Fibroblast of lung (primary cell): ENCODE results near the gene CNTFR.

Experiments used
- EZH2 ChIP-seq: IDR thresholded peaks from 2 replicates; pipeline ENCODE4 v1.5.1; 2012; ENCODE audit warnings: low read length, control low read depth, mild to moderate bottlenecking; ENCODE audit errors: missing control alignments
- TF ChIP-seq, protein P1 (sequence below), 2 donors: IDR thresholded peaks in 1 of 2; conservative IDR thresholded peaks in 1 of 2; 1 replicate in 1 of 2; 2 replicates in 1 of 2; pipeline ENCODE4 v1.5.1; 2011 to 2012; ENCODE audit warnings: low read length in 2 of 2, control low read depth in 1 of 2, inconsistent platforms in 1 of 2, low read depth in 1 of 2, mild to moderate bottlenecking in 1 of 2

DNA sequence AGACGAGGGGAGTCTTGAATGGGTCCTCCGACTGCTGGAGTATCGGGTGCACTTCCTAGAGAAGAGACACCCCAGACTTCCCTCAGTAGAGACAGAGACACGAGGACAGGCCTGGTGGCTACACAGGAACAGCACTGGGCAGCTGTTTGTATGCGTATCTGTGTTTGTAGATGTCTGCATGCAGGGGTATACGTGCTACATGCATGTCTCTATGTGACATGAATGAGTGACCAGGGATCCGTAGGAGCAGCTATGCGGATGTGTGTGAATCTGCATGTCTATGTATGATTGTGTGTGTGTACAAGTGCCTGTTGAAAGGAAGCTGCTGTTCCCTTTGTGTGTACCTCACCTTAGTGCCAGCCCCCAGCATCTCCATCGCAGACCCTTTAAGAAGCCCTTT is 31.2 kb downstream of the CNTFR start:
- TF ChIP-seq, protein P1, sequence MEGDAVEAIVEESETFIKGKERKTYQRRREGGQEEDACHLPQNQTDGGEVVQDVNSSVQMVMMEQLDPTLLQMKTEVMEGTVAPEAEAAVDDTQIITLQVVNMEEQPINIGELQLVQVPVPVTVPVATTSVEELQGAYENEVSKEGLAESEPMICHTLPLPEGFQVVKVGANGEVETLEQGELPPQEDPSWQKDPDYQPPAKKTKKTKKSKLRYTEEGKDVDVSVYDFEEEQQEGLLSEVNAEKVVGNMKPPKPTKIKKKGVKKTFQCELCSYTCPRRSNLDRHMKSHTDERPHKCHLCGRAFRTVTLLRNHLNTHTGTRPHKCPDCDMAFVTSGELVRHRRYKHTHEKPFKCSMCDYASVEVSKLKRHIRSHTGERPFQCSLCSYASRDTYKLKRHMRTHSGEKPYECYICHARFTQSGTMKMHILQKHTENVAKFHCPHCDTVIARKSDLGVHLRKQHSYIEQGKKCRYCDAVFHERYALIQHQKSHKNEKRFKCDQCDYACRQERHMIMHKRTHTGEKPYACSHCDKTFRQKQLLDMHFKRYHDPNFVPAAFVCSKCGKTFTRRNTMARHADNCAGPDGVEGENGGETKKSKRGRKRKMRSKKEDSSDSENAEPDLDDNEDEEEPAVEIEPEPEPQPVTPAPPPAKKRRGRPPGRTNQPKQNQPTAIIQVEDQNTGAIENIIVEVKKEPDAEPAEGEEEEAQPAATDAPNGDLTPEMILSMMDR (conservative IDR thresholded peaks at IDR 0.05 in 1 of 2, IDR thresholded peaks at IDR 0.05 in 1 of 2; ENCODE audit: low read depth in 1 of 2, low read length in 2 of 2), result no peak
- no peak for TF ChIP-seq EZH2
